Bronchial epithelial cell (primary cell): Measurements from ENCODE around the gene DAZAP1. TPM values are rescaled to one million over a fixed set of nuclear protein-coding genes. Genes with fewer than 3 reads are reported as not detected.

Source experiments
- DNase-seq: peaks from one replicate; pipeline ENCODE4 v3.0.0-alpha.2; 2010; ENCODE audit warnings: low read depth
- FAIRE-seq: peaks from 2 replicates; lab custom pipeline; 2011; peaks lifted over from hg19 to GRCh38; lab: Jason Lieb, UNC
- H3K27me3 ChIP-seq: 2 replicates; pipeline ENCODE4 v1.5.1; 2011; ENCODE audit warnings: low read length; ENCODE audit not compliant: control insufficient read depth, insufficient read depth
- H3K36me3 ChIP-seq: 2 replicates; pipeline ENCODE4 v1.5.1; 2011; ENCODE audit warnings: low read length; ENCODE audit not compliant: control insufficient read depth, insufficient read depth
- H3K4me3 ChIP-seq: 2 replicates; pipeline ENCODE4 v1.5.1; 2011; ENCODE audit warnings: mild to moderate bottlenecking, low read depth, low read length, control low read depth
- total RNA-seq: library from RNA; depleted of rRNA; stranded (reverse); fragments of >200 nt; gene quantifications from 2 replicates; pipeline ENCODE4 v1.2.1, GENCODE V29; 2014
- TF ChIP-seq, protein P1 (sequence below): IDR thresholded peaks from 2 replicates; pipeline ENCODE4 v1.5.1; 2011; ENCODE audit warnings: mild to moderate bottlenecking, moderate library complexity, low read length, control low read depth, inconsistent platforms; ENCODE audit not compliant: insufficient read depth, severe bottlenecking

DAZAP1 gene
- total RNA-seq, 1 donor from 2014 or later, result 115 TPM

DNA sequence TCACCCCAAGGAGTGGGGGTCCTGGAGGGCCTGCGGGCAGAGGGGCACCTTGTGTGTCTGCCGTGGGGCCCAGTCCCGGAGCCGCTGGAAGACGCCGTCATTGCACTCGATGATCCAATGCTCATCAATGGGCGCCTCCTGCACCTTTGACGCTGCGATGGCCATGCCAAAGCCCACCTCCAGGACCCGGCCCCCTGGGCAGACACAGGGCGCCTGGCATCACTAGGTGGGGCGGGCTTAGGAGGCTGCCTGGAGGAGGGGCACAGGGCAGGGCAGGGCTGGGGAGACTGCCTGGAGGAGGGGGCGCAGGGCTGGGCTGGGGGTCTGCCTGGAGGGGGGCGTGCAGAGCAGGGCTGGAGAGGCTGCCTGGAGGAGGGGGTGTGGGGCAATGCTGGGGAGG lies 7.6 kb upstream of the DAZAP1 start:
- no peak for FAIRE-seq
- TF ChIP-seq, protein P1, sequence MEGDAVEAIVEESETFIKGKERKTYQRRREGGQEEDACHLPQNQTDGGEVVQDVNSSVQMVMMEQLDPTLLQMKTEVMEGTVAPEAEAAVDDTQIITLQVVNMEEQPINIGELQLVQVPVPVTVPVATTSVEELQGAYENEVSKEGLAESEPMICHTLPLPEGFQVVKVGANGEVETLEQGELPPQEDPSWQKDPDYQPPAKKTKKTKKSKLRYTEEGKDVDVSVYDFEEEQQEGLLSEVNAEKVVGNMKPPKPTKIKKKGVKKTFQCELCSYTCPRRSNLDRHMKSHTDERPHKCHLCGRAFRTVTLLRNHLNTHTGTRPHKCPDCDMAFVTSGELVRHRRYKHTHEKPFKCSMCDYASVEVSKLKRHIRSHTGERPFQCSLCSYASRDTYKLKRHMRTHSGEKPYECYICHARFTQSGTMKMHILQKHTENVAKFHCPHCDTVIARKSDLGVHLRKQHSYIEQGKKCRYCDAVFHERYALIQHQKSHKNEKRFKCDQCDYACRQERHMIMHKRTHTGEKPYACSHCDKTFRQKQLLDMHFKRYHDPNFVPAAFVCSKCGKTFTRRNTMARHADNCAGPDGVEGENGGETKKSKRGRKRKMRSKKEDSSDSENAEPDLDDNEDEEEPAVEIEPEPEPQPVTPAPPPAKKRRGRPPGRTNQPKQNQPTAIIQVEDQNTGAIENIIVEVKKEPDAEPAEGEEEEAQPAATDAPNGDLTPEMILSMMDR, result no peak
- H3K27me3 ChIP-seq, result no peaks in the 10 kb centered on the region

GRCh38 chr19:1400281-1401137 lies 6.9 kb upstream of the DAZAP1 start:
- Histone ChIP-seq H3K36me3 (peaks cover 3% of the 10 kb centered on the region), H3K4me3 (peak overlapping the region; percentile 49), H3K27me3 (no peaks in the 10 kb centered on the region)
- DNase-seq (no peak), FAIRE-seq (no peak)
- TF ChIP-seq, protein P1, result no peak

More for the DNA sequence above, 7.6 kb upstream of the DAZAP1 start:
- H3K36me3 ChIP-seq, result peaks cover 3% of the 10 kb centered on the region
- no peak for DNase-seq
- no peak overlapping the region for H3K4me3 ChIP-seq

DNA sequence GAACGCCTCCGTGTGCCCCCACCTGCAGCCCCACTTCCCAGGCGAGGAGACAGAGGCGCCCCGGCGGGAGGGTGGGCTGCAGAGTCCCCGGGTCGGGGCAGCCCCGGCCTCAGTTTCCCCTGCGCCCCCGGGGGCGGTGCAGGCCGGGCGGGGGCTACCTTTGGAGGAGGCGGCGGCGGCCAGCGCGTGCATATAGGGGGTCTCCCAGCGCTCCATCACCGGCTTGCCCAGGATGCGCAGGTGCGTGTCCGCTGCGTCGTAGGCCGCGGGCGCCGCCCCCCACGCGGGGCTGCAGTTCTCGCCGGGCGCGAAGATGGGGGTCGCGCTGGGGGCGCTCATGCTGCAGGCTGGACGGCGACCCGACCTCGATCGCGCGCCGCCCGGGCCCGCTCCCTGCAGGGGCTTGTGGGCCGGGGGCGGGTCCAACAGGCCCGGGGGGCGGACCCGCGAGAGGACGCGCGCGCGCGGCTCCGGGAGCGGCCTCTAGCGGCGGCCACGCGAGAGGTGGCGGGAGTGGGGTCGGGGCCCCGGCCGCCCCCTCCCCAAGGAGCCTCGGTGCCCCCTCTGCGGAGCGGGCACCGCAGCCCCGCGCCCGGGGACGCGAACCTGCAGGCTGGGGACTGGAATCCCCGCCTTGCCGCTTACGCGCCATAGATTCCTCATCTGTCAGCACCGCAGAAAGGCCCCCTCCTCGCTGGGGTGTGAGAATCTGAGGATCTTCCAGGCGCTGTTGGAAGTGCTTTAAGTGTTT lies 6.1 kb upstream of the DAZAP1 start, which contains the start of gene GAMT:
Gene GAMT (minus strand): TSS at position 405 of the 751 bp plus-strand sequence. CDS start 66 bp downstream, at position 339.
- H3K4me3 ChIP-seq, result peak within 1 kb of the TSS; percentile 49
- TF ChIP-seq, protein P1, result peak; percentile 27
- no peaks in the 10 kb centered on the region for H3K27me3 ChIP-seq
- no peak for DNase-seq
- FAIRE-seq, result no peak
- peaks cover 2% of the 10 kb centered on the region for H3K36me3 ChIP-seq

- no peak for DNase-seq
- TF ChIP-seq, protein P1, result no peak
- Histone ChIP-seq H3K36me3 (peaks cover 2% of the 10 kb centered on the region), H3K27me3 (no peaks in the 10 kb centered on the region), H3K4me3 (no peak overlapping the region)
- FAIRE-seq, result no peak
Observed at GRCh38 chr19:1401889-1402217, 5.5 kb upstream of the DAZAP1 start.

DNA sequence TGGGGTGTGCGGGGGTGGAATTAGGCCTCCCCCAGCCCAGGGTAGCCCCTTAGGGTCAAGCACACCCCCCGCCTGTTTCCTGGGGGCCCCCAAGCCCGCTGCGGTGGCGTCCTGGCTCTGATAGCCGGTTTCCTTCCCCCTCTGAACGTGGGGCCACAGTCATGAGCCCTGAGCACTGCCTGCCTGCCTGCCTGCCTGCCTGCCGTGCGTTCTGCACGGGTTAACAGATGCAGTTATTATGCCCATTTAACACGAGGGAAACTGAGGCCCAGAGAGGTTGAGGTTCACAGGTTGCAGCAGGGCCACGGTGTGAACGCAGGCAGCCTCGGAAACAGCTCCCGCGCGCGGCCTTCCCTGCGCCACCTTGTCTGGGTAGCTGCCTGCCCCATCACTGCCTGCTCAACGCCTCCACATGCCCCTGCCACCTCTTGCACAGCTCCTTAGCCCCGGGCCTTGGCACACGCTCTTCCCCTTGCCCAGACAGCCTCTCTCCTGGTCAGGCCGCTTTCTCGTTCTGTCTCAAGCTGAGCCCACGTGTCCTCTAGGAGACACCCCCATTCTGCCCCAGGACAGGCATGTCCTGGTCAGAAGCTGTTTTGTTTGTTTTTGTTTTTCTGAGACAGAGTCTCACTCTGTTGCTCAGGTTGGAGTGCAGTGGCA lies 4.8 kb upstream of the DAZAP1 start:
- Histone ChIP-seq H3K4me3 (no peak overlapping the region), H3K27me3 (no peaks in the 10 kb centered on the region), H3K36me3 (peaks cover 2% of the 10 kb centered on the region)
- TF ChIP-seq, protein P1, result no peak
- FAIRE-seq (no peak), DNase-seq (peak; percentile 78)
